Tibial nerve (tissue), 4 donors: ENCODE results near the gene DHTKD1. TPM values are rescaled to one million over a fixed set of nuclear protein-coding genes. Genes with fewer than 3 reads are reported as not detected.

Experiments used
- DNase-seq, 2 donors: peaks; one replicate each; pipeline ENCODE4 v3.0.0-alpha.2; 2019; ENCODE audit warnings: low spot score in 2 of 2
- H3K27ac ChIP-seq, 4 donors: fragments of 200-600 bp; sonication (generic) in 3 of 4; one replicate each; pipeline ENCODE4 v1.5.1; 2017 to 2019; ENCODE audit warnings: mild to moderate bottlenecking in 1 of 4
- H3K27me3 ChIP-seq, 2 donors: fragments of 200-600 bp; sonication (generic) in 1 of 2; one replicate each; pipeline versions ENCODE4 v1.5.1 to v1.6.0; 2017 to 2019
- H3K36me3 ChIP-seq, 3 donors: fragments of 200-600 bp; sonication (generic); one replicate each; pipeline ENCODE4 v1.5.1; 2018 to 2019
- H3K4me1 ChIP-seq, 4 donors: fragments of 200-600 bp; sonication (generic) in 3 of 4; one replicate each; pipeline ENCODE4 v1.5.1; 2017 to 2019
- H3K4me3 ChIP-seq, 4 donors: fragments of 200-600 bp; sonication (generic) in 3 of 4; one replicate each; pipeline ENCODE4 v1.5.1; 2017 to 2019; ENCODE audit warnings: mild to moderate bottlenecking in 1 of 4, moderate library complexity in 1 of 4
- H3K9me3 ChIP-seq, 4 donors: fragments of 200-600 bp; sonication (generic) in 3 of 4; one replicate each; pipeline ENCODE4 v1.5.1; 2017 to 2019
- CTCF ChIP-seq, 5 experiments: fragments of 200-600 bp in 3 of 5; fragments of 450-650 bp in 2 of 5; sonication (generic) in 3 of 5; IDR thresholded peaks; one replicate each; pipeline ENCODE4 v1.5.1; 2016 to 2019; ENCODE audit warnings: antibody characterized with exemption in 5 of 5, mild to moderate bottlenecking in 3 of 5, moderate library complexity in 2 of 5
- EP300 ChIP-seq, 2 donors: sonication (generic); formaldehyde crosslinking; IDR thresholded peaks; one replicate each; pipeline ENCODE4 v1.6.1; 2017; ENCODE audit warnings: antibody characterized with exemption in 2 of 2, mild to moderate bottlenecking in 1 of 2
- POLR2A ChIP-seq, 2 donors: fragments of 450-650 bp; IDR thresholded peaks; one replicate each; pipeline ENCODE4 v1.6.1; 2017; ENCODE audit warnings: antibody characterized with exemption in 2 of 2, mild to moderate bottlenecking in 2 of 2, moderate library complexity in 2 of 2
- WGBS, 2 donors: methylation state at CpG; one replicate each; pipeline ENCODE4 v1.1.5; 2018; 5-methylcytosine and 5-hydroxymethylcytosine counted together
- total RNA-seq, 4 donors: library from RNA; depleted of rRNA; stranded (reverse); fragments of >200 nt; gene quantifications; one replicate each; pipeline ENCODE4 v1.1.0, GENCODE V29; 2016

The DHTKD1 gene
- total RNA-seq, 4 donors from 2014 or later, result 20.1 to 42.8 (median 29.1) TPM

DNA sequence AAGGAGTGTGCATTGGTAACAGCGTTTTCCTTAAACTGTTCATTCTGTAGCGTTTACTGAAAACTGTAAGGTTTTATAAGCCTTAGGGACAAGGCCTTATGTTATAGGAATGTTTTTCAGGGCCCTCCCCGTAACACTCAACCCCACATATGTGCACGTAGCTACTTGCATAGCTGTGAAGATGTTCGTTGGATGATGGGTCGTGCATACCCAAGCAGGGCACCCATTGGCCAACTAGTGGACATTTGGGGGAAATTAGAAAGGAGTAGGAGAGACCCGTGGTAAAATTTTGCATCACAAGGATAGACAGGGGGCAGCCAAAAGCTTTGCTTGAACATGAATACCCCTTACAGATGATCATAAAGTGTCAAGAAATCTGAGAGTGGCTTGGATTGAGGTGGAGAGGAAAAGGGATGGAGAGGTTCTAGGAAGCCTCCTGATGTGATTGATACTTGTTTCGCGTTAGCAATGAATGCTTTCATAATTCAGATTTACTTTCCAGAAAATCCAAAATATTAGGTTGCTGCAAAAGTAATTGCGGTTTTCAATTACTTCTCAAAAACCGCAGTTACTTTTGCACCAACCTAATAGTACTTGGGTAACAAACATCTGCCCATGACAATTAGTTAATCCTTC is 61.6 kb downstream of the DHTKD1 start:
- DNase-seq, result peak in 1 of 2 donors; percentile 21
- 26 to 29% methylated on average over 11 of the region's 11 CpGs for WGBS, 2 donors
- H3K4me3 ChIP-seq, result peak overlapping the region; percentile 74 to 97 (median 82)
- peaks cover 0 to 25% (median 3%) of the 10 kb centered on the region in 4 donors for H3K4me1 ChIP-seq
- H3K9me3 ChIP-seq, result no peaks in the 10 kb centered on the region
- H3K36me3 ChIP-seq, result peaks cover 0 to 28% (median 0%) of the 10 kb centered on the region in 3 donors
- peak overlapping the region in 3 of 4 donors; percentile 90 to 97 (median 94) for H3K27ac ChIP-seq
- TF ChIP-seq CTCF (IDR thresholded peaks at IDR 0.05) (peak; percentile 11 to 39 (median 32)), EP300 (IDR thresholded peaks at IDR 0.05) (no peak)
- H3K27me3 ChIP-seq, result no peaks in the 10 kb centered on the region

DNA sequence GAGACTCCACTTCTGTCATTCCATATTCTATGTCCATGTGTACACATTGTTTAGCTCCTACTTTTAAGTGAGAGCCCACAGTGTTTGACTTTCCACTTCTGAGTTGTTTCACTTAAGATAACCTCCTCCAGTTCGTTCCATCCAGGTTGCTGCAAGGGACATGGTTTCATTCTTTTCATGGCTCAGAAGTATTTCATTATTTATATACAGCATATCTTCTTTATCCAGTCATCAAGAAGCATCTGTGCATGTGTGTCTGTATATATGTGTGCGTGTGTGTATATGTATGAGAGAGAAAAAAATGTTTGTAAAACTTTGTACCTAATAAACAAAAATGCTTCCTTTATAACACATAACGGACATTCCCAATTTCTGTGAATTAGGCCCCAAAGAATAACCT is 66.9 kb downstream of the DHTKD1 start:
- H3K27ac ChIP-seq, result no peak overlapping the region
- DNase-seq, result no peak
- no peaks in the 10 kb centered on the region for H3K9me3 ChIP-seq
- WGBS, 2 donors, result 82 to 87% methylated on average over 3 of the region's 3 CpGs
- no peak overlapping the region for H3K4me3 ChIP-seq
- TF ChIP-seq EP300 (IDR thresholded peaks at IDR 0.05) (no peak), POLR2A (IDR thresholded peaks at IDR 0.05) (no peak), CTCF (IDR thresholded peaks at IDR 0.05) (no peak)
- H3K27me3 ChIP-seq, result no peaks in the 10 kb centered on the region
- peaks cover 0 to 10% (median 2%) of the 10 kb centered on the region in 4 donors for H3K4me1 ChIP-seq
- peaks cover 0 to 70% (median 3%) of the 10 kb centered on the region in 3 donors for H3K36me3 ChIP-seq

DNA sequence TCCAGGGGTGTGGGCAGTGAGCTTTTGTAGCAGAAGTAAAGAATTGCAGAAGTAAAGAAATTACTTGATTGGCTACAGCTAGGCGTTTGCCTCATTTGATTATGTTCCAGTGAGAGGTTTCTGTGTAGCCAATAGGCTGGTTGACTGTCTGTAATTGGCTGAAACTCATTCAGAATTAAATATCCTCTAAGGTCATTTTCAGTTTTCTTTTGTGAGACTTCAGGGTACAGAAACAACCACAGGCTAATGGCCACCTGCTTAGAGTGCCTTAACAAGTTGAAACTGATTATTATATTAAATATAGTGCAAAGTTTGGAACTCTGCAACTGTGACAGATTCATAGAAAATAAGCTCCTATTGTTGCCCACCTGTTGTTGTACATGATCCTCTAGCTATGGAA is 71.3 kb downstream of the DHTKD1 start:
- no peak for TF ChIP-seq CTCF (IDR thresholded peaks at IDR 0.05)
- no peak for TF ChIP-seq EP300 (IDR thresholded peaks at IDR 0.05)
- TF ChIP-seq POLR2A (IDR thresholded peaks at IDR 0.05), result no peak
- Histone ChIP-seq H3K4me1 (no peaks in the 10 kb centered on the region), H3K36me3 (peaks cover 0 to 91% (median 5%) of the 10 kb centered on the region in 3 donors), H3K4me3 (no peak overlapping the region), H3K27me3 (no peaks in the 10 kb centered on the region), H3K27ac (no peak overlapping the region), H3K9me3 (no peaks in the 10 kb centered on the region)
- WGBS, 2 donors, result 82 to 96% methylated on average over 1 of the region's 1 CpG
- no peak for DNase-seq

DNA sequence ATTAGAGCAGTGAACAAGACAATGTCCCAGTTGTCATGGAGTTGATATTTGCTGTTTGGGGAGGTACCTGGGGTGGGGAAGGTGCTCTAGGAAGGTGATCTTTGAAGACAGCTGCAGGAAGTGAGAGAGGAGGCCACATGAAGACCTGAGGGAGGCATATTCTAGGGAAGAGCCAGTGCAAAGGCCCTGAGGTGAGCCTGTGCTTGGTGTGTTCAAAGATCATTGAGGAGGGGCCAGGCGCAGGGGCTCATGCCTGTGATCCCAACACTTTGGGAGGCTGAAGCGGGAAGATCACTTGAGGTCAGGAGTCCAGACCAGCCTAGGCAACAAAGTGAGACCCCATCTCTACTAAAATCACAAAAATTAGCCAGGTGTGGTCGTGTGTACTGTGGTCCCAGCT is 75.8 kb downstream of the DHTKD1 start:
- H3K27ac ChIP-seq, result no peak overlapping the region
- peaks cover 0 to 90% (median 5%) of the 10 kb centered on the region in 3 donors for H3K36me3 ChIP-seq
- 91 to 92% methylated on average over 3 of the region's 3 CpGs for WGBS, 2 donors
- TF ChIP-seq CTCF (IDR thresholded peaks at IDR 0.05), result no peak
- no peak for TF ChIP-seq POLR2A (IDR thresholded peaks at IDR 0.05)
- no peak for TF ChIP-seq EP300 (IDR thresholded peaks at IDR 0.05)
- no peaks in the 10 kb centered on the region for H3K9me3 ChIP-seq
- no peak overlapping the region for H3K4me3 ChIP-seq
- H3K27me3 ChIP-seq, result no peaks in the 10 kb centered on the region
- DNase-seq, result no peak
- H3K4me1 ChIP-seq, result no peaks in the 10 kb centered on the region

DNA sequence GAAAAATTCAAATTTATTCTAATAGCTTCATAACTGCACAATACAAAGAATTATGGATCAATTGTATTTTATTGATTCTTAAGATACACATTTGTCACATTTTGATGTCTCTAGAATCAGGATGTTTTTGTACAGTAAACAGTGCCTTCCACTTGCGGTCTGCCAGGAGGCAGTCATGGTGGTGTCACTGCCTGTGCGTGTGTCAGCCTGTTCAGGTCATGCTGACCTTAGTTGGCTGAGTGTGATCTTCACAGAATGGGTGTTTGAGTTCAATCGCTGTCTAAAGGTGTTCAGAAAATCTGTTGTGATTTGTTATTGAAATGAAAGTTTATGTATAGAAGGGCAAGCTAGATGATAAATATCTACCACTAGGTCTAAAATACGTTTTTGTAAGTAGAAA is 81.4 kb downstream of the DHTKD1 start:
- H3K4me3 ChIP-seq, result no peak overlapping the region
- no peak overlapping the region for H3K27ac ChIP-seq
- H3K9me3 ChIP-seq, result no peaks in the 10 kb centered on the region
- DNase-seq, result no peak
- 89 to 91% methylated on average over 4 of the region's 4 CpGs for WGBS, 2 donors
- no peaks in the 10 kb centered on the region for H3K27me3 ChIP-seq
- no peaks in the 10 kb centered on the region for H3K4me1 ChIP-seq
- no peak for TF ChIP-seq POLR2A (IDR thresholded peaks at IDR 0.05)
- TF ChIP-seq CTCF (IDR thresholded peaks at IDR 0.05), result no peak
- TF ChIP-seq EP300 (IDR thresholded peaks at IDR 0.05), result no peak
- peaks cover 0 to 70% (median 0%) of the 10 kb centered on the region in 3 donors for H3K36me3 ChIP-seq
